IgD-negative memory B cell (primary cell): ENCODE data around the gene VPS45. TPM values are rescaled to one million over a fixed set of nuclear protein-coding genes. Genes with fewer than 3 reads are reported as not detected.
A peak's percentile ranks its signal among the peaks of the same experiment; 100 is the strongest.
"Not testable (repeated sequence)": the region's sequence is repeated elsewhere in the genome, so short reads cannot be mapped to it uniquely, and the experiment has no call there.

Experiments used
- H3K27ac Mint-ChIP-seq, 3 donors: one replicate each; pipeline ENCODE4 v1.8.0; 2020 to 2022; ENCODE audit warnings: mild to moderate bottlenecking in 3 of 3, mixed read lengths in 3 of 3, moderate library complexity in 1 of 3
- H3K27me3 Mint-ChIP-seq: one replicate; pipeline ENCODE4 v1.8.0; 2021; ENCODE audit warnings: mixed read lengths
- H3K36me3 Mint-ChIP-seq: one replicate; pipeline ENCODE4 v1.8.0; 2020; ENCODE audit warnings: mild to moderate bottlenecking, mixed read lengths
- H3K4me1 Mint-ChIP-seq, 3 donors: one replicate each; pipeline ENCODE4 v1.8.0; 2020 to 2022; ENCODE audit warnings: mixed read lengths in 3 of 3, mild to moderate bottlenecking in 1 of 3
- H3K4me3 Mint-ChIP-seq, 4 donors: one replicate each; pipeline ENCODE4 v1.8.0; 2020 to 2022; ENCODE audit warnings: mild to moderate bottlenecking in 4 of 4, mixed read lengths in 4 of 4, moderate library complexity in 3 of 4
- H3K9me3 Mint-ChIP-seq, 3 donors: one replicate each; pipeline ENCODE4 v1.8.0; 2020 to 2021; ENCODE audit warnings: mixed read lengths in 3 of 3, mild to moderate bottlenecking in 1 of 3
- polyA plus RNA-seq: library from polyadenylated mRNA; unstranded; fragments of 300-500 nt; fragmentation: Illumina TruSeq; gene quantifications from one replicate; pipeline ENCODE4 v1.2.3, GENCODE V29; 2021

Gene VPS45
- polyA plus RNA-seq, 1 donor from 2014 or later, result 17.0 TPM

DNA sequence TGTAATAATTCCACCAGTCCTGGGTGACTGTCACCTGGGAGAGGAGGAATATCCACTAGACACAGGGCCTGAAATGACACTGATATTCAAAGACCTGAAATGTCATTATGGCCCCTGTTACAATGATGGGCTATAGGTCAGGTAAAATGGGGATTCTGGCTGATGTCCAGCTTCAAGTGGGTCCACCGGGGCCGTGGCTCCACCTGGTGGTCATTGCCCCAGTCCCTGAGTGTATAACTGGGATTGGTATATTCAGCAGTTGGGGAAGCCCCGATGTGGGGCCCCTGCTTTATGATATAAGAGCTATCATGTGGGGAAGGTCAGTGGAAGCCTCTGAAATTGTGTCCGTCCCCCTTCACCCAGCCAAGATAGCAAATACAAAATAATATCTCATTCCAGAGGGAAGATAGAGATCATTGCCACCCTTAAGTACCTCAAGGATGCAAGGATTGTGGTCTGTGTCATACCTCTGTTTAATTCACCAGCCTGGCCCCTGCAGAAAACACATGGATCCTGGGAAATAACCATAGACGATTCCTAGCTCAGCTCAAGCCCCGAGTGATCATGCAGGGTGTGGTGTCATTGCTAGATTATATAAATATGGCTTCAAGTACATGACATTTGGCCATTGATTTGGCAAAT, 101.5 kb downstream of the VPS45 start:
- Mint-ChIP-seq H3K4me1 (peaks cover 25 to 29% (median 28%) of the 10 kb centered on the region in 3 donors), H3K9me3 (no peaks in the 10 kb centered on the region), H3K36me3 (peaks cover 4% of the 10 kb centered on the region), H3K27me3 (peaks cover 2% of the 10 kb centered on the region), H3K4me3 (no peak overlapping the region), H3K27ac (no peak overlapping the region)

GRCh38 chr1:150171801-150172200, 104.2 kb downstream of the VPS45 start:
- peaks cover 2 to 8% (median 5%) of the 10 kb centered on the region in 3 donors for H3K4me1 Mint-ChIP-seq
- peaks cover 2% of the 10 kb centered on the region for H3K27me3 Mint-ChIP-seq
- peak overlapping the region in 1 of 3 donors; percentile 39 for H3K27ac Mint-ChIP-seq
- peak overlapping the region in 1 of 4 donors; percentile 75 for H3K4me3 Mint-ChIP-seq
- H3K36me3 Mint-ChIP-seq, result peaks cover 5% of the 10 kb centered on the region
- no peaks in the 10 kb centered on the region for H3K9me3 Mint-ChIP-seq

DNA sequence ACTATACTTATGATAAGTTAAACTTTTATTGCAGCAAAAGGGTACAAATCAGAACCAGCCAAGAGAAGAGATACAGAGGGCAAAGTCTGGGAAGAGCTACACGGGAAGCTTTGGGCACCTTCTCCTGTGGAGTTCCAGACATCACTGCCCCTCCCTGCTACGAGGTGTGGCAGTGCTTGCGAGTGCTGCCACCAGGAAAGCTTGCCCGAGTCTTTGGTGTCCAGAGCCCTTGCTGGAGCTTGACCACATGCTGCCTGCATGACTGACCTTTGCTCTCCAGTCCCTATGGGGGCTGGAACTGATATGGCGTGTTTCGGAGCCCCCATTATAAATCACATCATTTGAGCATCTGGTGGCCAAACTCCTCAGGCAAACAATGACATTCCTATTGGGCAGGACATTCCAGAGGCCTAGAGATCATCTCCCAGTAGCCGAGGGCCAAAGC, 105.6 kb downstream of the VPS45 start:
- peaks cover 5% of the 10 kb centered on the region for H3K36me3 Mint-ChIP-seq
- peaks cover 0 to 7% (median 3%) of the 10 kb centered on the region in 3 donors for H3K4me1 Mint-ChIP-seq
- H3K27me3 Mint-ChIP-seq, result peaks cover 2% of the 10 kb centered on the region
- no peaks in the 10 kb centered on the region for H3K9me3 Mint-ChIP-seq
- no peak overlapping the region for H3K27ac Mint-ChIP-seq
- H3K4me3 Mint-ChIP-seq, result no peak overlapping the region

- Mint-ChIP-seq H3K27ac (no peak overlapping the region), H3K4me3 (no peak overlapping the region), H3K4me1 (peaks cover 0 to 2% (median 0%) of the 10 kb centered on the region in 3 donors), H3K27me3 (no peaks in the 10 kb centered on the region), H3K36me3 (peaks cover 3% of the 10 kb centered on the region), H3K9me3 (no peaks in the 10 kb centered on the region)
These were observed 109.0 kb downstream of the VPS45 start for GRCh38 chr1:150176593-150176992.

GRCh38 chr1:150178548-150178947, 111.0 kb downstream of the VPS45 start:
- Mint-ChIP-seq H3K36me3 (peaks cover 2% of the 10 kb centered on the region), H3K9me3 (no peaks in the 10 kb centered on the region), H3K4me1 (no peaks in the 10 kb centered on the region), H3K4me3 (no peak overlapping the region), H3K27ac (no peak overlapping the region), H3K27me3 (no peaks in the 10 kb centered on the region)

GRCh38 chr1:150179867-150180266, 112.3 kb downstream of the VPS45 start:
- Mint-ChIP-seq H3K4me3 (no peak overlapping the region), H3K27ac (no peak overlapping the region), H3K36me3 (peaks cover 2% of the 10 kb centered on the region), H3K4me1 (no peaks in the 10 kb centered on the region), H3K27me3 (no peaks in the 10 kb centered on the region), H3K9me3 (no peaks in the 10 kb centered on the region)

DNA sequence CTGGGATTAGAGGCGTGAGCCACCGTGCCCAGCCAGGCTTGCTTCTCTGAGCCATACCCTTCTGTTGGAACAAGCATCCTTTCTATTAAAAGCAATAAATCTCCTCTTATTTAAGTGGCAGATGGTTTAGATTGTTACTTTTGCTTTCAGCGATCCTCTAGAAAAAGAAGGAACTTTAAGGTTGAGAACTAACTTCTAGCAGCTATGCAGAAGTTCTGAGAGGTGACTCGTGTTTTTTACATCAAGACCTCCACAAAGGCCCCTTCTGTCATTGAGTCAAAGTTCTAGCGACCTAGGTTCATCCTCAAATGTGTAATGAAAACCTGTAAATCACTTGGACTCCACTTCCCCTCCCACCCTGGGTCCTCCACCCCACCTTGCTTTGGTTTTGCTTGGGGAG, 112.9 kb downstream of the VPS45 start:
- H3K4me1 Mint-ChIP-seq, result no peaks in the 10 kb centered on the region
- H3K9me3 Mint-ChIP-seq, result no peaks in the 10 kb centered on the region
- H3K36me3 Mint-ChIP-seq, result peaks cover 2% of the 10 kb centered on the region
- H3K27me3 Mint-ChIP-seq, result no peaks in the 10 kb centered on the region
- no peak overlapping the region for H3K27ac Mint-ChIP-seq
- H3K4me3 Mint-ChIP-seq, result no peak overlapping the region

- Mint-ChIP-seq H3K36me3 (no peaks in the 10 kb centered on the region), H3K27me3 (no peaks in the 10 kb centered on the region), H3K9me3 (no peaks in the 10 kb centered on the region), H3K4me1 (peaks cover 4 to 6% (median 5%) of the 10 kb centered on the region in 3 donors), H3K4me3 (no peak overlapping the region), H3K27ac (no peak overlapping the region)
These were observed 114.7 kb downstream of the VPS45 start for GRCh38 chr1:150182247-150182646.

DNA sequence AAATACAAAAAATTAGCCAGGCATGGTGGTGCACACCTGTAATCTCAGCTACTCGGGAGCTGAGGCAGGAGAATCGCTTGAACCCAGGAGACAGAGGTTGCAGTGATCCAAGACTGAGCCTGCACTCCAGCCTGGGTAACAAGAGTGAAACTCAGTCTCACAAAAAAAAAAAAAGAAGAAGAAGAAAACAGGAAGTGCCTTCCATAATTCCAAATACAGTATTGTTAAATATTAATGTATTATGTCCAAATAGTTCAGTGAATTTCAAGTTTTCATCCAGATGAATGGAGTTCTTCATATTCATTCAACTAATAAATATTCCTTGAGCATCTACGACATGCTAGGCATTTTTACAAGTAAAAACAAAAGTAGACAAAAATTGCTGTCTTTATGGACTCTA, 115.5 kb downstream of the VPS45 start:
- Mint-ChIP-seq H3K4me3 (no peak overlapping the region), H3K4me1 (peaks cover 6 to 10% (median 8%) of the 10 kb centered on the region in 3 donors), H3K27me3 (no peaks in the 10 kb centered on the region), H3K36me3 (no peaks in the 10 kb centered on the region), H3K27ac (no peak overlapping the region), H3K9me3 (no peaks in the 10 kb centered on the region)

DNA sequence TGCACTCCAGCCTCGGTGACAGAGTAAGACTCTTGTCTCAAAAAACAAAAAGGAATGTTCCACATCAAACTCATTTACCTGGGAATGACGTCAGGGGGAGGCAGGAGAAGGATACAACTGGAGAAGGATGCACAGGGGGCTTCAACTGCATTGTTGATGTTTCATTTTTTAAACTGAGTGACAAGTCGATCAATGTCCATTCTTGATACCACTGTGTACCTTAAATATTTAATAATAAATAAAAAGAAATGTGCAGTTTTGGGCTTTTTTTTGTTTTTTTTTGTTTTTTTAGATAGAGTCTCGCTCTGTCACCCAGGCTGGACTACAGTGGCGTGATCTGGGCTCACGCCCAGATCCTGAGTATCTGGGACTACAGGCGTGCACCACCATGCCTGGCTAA, 117.9 kb downstream of the VPS45 start:
- Mint-ChIP-seq H3K36me3 (peaks cover 1% of the 10 kb centered on the region), H3K27ac (peak overlapping the region in 1 of 3 donors; percentile 66), H3K4me1 (peaks cover 6 to 10% (median 8%) of the 10 kb centered on the region in 3 donors), H3K27me3 (no peaks in the 10 kb centered on the region), H3K9me3 (no peaks in the 10 kb centered on the region), H3K4me3 (peak overlapping the region in 1 of 4 donors; percentile 48)

DNA sequence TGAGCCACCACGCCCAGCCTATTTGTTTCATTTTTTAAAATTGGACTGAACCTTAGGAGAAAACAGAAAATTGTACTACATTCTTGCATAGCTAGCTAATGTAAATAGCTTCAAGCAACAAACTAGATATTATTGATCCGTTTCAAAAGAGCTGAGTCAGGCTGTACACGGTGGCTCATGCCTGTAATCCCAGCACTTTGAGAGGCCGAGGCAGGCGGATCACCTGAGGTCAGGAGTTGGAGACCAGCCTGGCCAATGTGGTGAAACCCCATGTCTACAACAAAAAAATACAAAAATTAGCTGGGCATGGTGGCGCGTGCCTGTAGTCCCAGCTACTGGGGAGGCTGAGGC, 118.8 kb downstream of the VPS45 start:
- H3K4me1 Mint-ChIP-seq, H3K27me3 Mint-ChIP-seq, H3K36me3 Mint-ChIP-seq, H3K9me3 Mint-ChIP-seq: not testable (repeated sequence)
- H3K4me3 Mint-ChIP-seq, result peak overlapping the region in 1 of 4 donors; percentile 87
- H3K27ac Mint-ChIP-seq, result peak overlapping the region in 2 of 3 donors; percentile 78 to 84

DNA sequence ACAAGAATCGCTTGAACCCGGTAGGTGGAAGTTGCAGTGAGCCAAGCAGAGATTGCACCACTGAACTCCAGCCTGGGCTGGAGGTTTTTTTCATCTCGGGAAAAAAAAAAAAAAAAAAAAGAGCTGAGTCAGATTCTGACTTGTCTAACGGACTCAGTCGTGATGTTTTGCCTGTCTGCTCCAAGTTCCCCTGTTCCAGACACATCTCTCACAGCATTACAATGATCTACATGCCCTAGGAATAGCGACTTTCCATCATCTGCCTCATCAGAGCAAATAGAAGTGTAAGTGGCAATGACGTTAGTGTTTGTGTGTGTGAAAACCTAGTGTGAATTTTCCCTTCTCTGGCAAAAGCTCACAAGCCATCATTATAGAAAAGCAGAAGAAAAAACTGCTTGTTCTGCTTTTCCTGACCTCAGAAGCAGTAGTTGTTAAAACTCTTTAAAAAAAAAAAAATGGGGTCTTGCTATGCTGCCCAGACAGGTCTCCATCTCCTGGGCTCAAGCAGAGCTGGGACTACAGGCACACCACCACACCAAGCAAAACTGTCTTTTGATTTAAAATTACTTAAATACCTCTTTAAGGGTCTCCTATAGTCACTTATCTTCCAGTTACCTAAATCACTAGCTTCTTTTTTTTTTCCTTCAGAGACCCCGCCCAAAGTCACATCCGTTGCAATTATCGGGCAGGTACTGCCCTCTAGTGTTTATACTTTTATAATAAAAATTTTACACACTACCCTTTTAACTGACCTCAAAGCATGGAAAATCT, 119.4 kb downstream of the VPS45 start:
- peak overlapping the region; percentile 63 to 84 (median 78) for H3K27ac Mint-ChIP-seq
- peaks cover 1% of the 10 kb centered on the region for H3K36me3 Mint-ChIP-seq
- H3K4me3 Mint-ChIP-seq, result peak overlapping the region; percentile 22 to 87 (median 48)
- H3K9me3 Mint-ChIP-seq, result no peaks in the 10 kb centered on the region
- no peaks in the 10 kb centered on the region for H3K27me3 Mint-ChIP-seq
- H3K4me1 Mint-ChIP-seq, result peaks cover 6 to 10% (median 8%) of the 10 kb centered on the region in 3 donors

DNA sequence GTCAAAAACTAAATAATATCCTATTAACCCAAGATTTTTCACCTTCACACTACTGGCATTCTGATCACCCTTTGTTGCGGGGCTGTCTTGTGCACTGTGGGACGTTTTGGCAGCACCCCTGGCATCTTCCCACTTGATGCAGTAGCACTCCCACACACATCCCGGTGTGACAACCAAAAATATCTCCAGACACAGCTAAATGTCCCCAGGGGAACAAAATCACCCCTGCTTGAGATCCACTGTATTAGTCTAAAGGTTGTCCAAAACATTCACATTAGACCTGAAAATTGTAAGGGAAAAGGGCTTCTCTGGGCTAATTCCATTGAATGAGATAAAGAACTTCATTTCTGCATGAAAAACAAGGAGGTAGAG, 120.0 kb downstream of the VPS45 start:
- H3K4me3 Mint-ChIP-seq, result peak overlapping the region in 2 of 4 donors; percentile 22 to 63
- no peaks in the 10 kb centered on the region for H3K27me3 Mint-ChIP-seq
- peak overlapping the region in 2 of 3 donors; percentile 78 to 84 for H3K27ac Mint-ChIP-seq

DNA sequence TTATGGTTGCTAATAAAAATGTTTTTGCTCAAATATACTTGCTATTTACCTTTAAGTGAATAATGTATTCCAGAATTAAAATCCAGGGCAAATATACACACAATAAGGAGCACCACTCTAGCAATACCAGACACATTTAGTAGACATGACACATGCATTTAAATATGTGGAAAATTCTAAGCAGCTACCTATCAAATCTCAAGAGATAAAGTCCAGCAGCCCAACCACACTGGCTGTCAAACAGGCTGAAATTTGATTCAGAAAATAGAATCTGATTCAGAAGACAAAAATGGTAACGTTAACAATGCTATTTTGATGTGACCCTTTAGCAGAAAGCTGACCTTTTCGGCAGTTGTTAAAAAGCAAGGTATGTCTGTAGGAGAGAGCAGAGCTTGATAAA, 124.4 kb downstream of the VPS45 start:
- H3K27ac Mint-ChIP-seq, result no peak overlapping the region

More for the DNA sequence above, 120.0 kb downstream of the VPS45 start:
- Mint-ChIP-seq H3K36me3 (peaks cover 1% of the 10 kb centered on the region), H3K9me3 (no peaks in the 10 kb centered on the region), H3K4me1 (peaks cover 6 to 10% (median 8%) of the 10 kb centered on the region in 3 donors)

GRCh38 chr1:150194381-150195031, 126.9 kb downstream of the VPS45 start:
- Mint-ChIP-seq H3K9me3 (no peaks in the 10 kb centered on the region), H3K27ac (no peak overlapping the region), H3K4me3 (no peak overlapping the region), H3K4me1 (no peaks in the 10 kb centered on the region), H3K27me3 (peaks cover 1% of the 10 kb centered on the region), H3K36me3 (peaks cover 3% of the 10 kb centered on the region)

More for the DNA sequence above, 124.4 kb downstream of the VPS45 start:
- Mint-ChIP-seq H3K4me1 (peaks cover 4 to 6% (median 6%) of the 10 kb centered on the region in 3 donors), H3K9me3 (no peaks in the 10 kb centered on the region), H3K4me3 (no peak overlapping the region), H3K27me3 (peaks cover 1% of the 10 kb centered on the region), H3K36me3 (peaks cover 3% of the 10 kb centered on the region)
